ENCODE measurements around the gene GID8. TPM values are rescaled to one million over a fixed set of nuclear protein-coding genes. Genes with fewer than 3 reads are reported as not detected.

Gene GID8
- total and polyA plus RNA-seq, 2 of the 13 experiments (the other 11 are each of a cell fraction or from before 2014, with no cell fraction given), result 39.6 to 59.8 TPM

DNA sequence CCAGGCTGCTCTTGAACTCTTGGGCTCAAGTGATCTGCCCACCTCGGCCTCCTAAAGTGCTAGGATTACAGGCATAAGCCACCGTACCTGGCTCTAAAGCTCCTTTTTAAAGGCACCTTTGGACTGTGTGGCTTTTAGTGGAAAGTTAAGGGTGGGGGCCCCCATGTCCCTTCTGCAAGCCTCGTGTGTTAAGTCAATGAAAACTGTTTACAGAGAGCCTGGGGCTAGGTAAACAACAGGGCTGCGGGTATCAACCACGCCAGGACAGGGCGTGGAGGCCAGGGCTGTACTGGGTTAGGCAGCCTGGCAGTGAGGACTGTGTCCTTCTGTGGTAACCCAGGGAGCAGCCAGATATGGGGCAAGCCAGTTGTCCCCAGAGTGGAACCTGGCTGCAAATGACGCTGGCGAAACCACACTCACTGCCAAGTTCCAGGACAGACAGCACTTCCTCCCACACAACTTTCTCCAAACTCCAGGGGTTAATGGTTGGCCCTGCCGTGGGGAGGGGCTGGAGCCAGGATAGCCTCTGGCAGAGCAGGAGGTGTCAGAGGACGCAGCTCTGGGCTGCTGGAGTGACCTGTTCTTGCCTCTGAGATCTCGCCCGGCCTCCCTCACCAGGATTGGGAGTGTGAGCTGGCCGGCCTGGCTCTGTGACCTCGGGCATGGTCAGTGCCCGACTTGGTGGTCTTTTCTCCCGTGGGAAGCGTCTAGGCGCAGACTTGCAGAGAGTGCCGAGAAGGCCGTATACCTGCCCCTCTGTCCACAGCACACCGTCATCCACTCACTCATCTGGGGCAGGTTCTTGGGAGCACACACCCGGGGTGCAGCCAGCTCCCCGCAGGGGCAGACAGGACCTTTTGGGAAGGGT lies 17.8 kb downstream of the GID8 start (continued):
- TF ChIP-seq KLF9 (CRISPR knock-in tag; IDR thresholded peaks at IDR 0.05; ENCODE audit: low read depth) (peak; percentile 97), IRF1 (CRISPR knock-in tag; IDR thresholded peaks at IDR 0.05; ENCODE audit: low read depth) (no peak), NR1H2 (CRISPR knock-in tag; IDR thresholded peaks at IDR 0.05; ENCODE audit: borderline replicate concordance, low read depth) (peak; percentile 83; the same call in 1 of the 2 replicates), ZNF782 (CRISPR knock-in tag; IDR thresholded peaks at IDR 0.05; ENCODE audit: borderline replicate concordance) (peak; percentile 62; the same call in 1 of the 2 replicates), MZF1 (CRISPR knock-in tag; IDR thresholded peaks at IDR 0.05; ENCODE audit: borderline replicate concordance) (no peak), HOXD1 (CRISPR knock-in tag; IDR thresholded peaks at IDR 0.05) (peak; percentile 97), ZBTB34 (CRISPR knock-in tag; IDR thresholded peaks at IDR 0.05) (peak; percentile 99), SMAD3 (CRISPR knock-in tag; IDR thresholded peaks at IDR 0.05) (peak; percentile 100), MAFF (IDR thresholded peaks at IDR 0.05; ENCODE audit: low read depth, low read length) (no peak), ARNTL (CRISPR knock-in tag; IDR thresholded peaks at IDR 0.05) (peak; percentile 96), BRF2 (CRISPR knock-in tag; IDR thresholded peaks at IDR 0.05) (no peak), MTERF4 (CRISPR knock-in tag; IDR thresholded peaks at IDR 0.05) (no peak; the same call in 1 of the 2 replicates), ZNF639 (CRISPR knock-in tag; conservative IDR thresholded peaks at IDR 0.05) (peak; percentile 76; the same call in 1 of the 2 replicates), ISX (CRISPR knock-in tag; conservative IDR thresholded peaks at IDR 0.05) (no peak), BRD4 (CRISPR knock-in tag; IDR thresholded peaks at IDR 0.05) (peak; percentile 60; the same call in 1 of the 2 replicates), ZNF350 (CRISPR knock-in tag; IDR thresholded peaks at IDR 0.05; ENCODE audit: borderline replicate concordance, low read depth) (peak; percentile 98), ELF1 (CRISPR knock-in tag; IDR thresholded peaks at IDR 0.05) (peak; percentile 71), ZNF501 (CRISPR knock-in tag; IDR thresholded peaks at IDR 0.05) (peak; percentile 97)
- TF ChIP-seq, protein P1, sequence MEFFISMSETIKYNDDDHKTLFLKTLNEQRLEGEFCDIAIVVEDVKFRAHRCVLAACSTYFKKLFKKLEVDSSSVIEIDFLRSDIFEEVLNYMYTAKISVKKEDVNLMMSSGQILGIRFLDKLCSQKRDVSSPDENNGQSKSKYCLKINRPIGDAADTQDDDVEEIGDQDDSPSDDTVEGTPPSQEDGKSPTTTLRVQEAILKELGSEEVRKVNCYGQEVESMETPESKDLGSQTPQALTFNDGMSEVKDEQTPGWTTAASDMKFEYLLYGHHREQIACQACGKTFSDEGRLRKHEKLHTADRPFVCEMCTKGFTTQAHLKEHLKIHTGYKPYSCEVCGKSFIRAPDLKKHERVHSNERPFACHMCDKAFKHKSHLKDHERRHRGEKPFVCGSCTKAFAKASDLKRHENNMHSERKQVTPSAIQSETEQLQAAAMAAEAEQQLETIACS (CRISPR knock-in tag; IDR thresholded peaks at IDR 0.05), result peak; percentile 48; the same call in 1 of the 2 replicates
- TF ChIP-seq, protein P2, sequence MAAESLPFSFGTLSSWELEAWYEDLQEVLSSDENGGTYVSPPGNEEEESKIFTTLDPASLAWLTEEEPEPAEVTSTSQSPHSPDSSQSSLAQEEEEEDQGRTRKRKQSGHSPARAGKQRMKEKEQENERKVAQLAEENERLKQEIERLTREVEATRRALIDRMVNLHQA (CRISPR knock-in tag; IDR thresholded peaks at IDR 0.05), result no peak; the same call in 1 of the 2 replicates
